ENCODE measurements around the gene SENP8.

Gene SENP8

DNA sequence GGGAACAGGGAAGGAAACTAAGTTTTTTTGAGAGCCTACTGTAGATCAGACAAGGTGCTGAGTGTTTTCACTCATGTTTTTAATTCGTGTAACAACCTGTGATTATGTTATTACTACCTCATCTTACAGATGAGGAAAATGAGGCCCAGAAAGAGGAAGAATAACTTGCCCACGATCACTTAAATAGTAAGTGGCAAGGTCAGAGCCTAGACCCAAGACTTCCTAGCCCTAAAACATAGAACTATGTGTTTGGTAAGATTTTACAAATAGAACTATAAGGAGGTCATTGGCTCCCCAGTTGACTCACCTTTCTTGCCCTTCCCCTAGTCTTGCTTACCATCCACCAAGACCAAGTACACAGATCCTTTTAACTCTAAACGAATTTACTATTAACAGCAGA lies 13.7 kb downstream of the SENP8 start:
- Histone ChIP-seq H3K27me3 (ENCODE audit: control insufficient read depth in 1 of 2, insufficient read depth in 1 of 2, low read length in 2 of 2) (no peaks in the 10 kb centered on the region), H3K27ac (ENCODE audit: low read length, poor library complexity, severe bottlenecking) (no peak overlapping the region), H2BK15ac (ENCODE audit: low read depth, poor library complexity, severe bottlenecking) (no peak overlapping the region), H3K36me3 (ENCODE audit: control insufficient read depth in 1 of 2, insufficient read depth in 2 of 2, low read depth in 1 of 2, low read length in 2 of 2) (no peaks in the 10 kb centered on the region), H3K4ac (ENCODE audit: low read depth in 1 of 2, low read length in 2 of 2) (no peak overlapping the region), H2BK120ac (ENCODE audit: low read depth, low read length) (no peak overlapping the region), H3K23ac (ENCODE audit: low read length in 2 of 2) (no peak overlapping the region), H3K79me1 (replicated peaks; ENCODE audit: low read length, poor library complexity, severe bottlenecking) (peaks cover 2% of the 10 kb centered on the region), H2BK12ac (ENCODE audit: low read length in 2 of 2) (no peak overlapping the region), H3K18ac (ENCODE audit: low read depth in 1 of 2, low read length in 2 of 2) (no peak overlapping the region), H3K14ac (ENCODE audit: low read length in 2 of 2) (no peak overlapping the region), H3K4me2 (ENCODE audit: low read length, poor library complexity, severe bottlenecking) (no peak overlapping the region), H2BK5ac (ENCODE audit: low read depth, low read length, poor library complexity, severe bottlenecking) (no peak overlapping the region), H4K91ac (ENCODE audit: low read length) (no peak overlapping the region), H4K8ac (ENCODE audit: low read length) (no peak overlapping the region), H3K9ac (ENCODE audit: low read length) (no peak overlapping the region), H2AFZ (ENCODE audit: low read depth, low read length) (no peak overlapping the region), H2AK5ac (ENCODE audit: low read length, severe bottlenecking) (no peak overlapping the region), H3K9me3 (ENCODE audit: control insufficient read depth, low read length) (no peaks in the 10 kb centered on the region), H3K4me1 (ENCODE audit: control insufficient read depth, insufficient read depth, low read depth, low read length) (peaks cover 1% of the 10 kb centered on the region), H3K4me3 (ENCODE audit: insufficient read depth in 1 of 2, low read depth in 1 of 2, low read length in 2 of 2) (no peak overlapping the region)
- DNase-seq, result no peak
- WGBS, result 100% methylated on average over 1 of the region's 3 CpGs

DNA sequence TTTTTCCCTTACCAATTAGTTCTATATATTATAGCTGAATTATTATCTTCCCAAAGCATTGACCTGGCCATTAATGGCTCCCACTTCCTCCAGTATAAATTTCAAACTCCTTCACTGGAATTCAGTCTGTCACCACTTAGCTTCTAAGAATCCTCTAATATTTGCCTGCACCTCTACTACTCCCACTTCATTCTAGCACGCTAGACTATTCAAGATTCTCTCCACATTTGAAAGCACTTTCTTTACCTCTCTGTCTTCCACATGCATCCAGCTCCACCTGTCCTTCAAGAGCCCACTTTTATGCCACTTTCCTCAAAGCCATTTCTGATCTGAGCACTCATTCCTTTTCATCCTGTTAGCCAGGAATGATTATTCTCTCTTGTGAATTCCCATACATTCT lies 15.0 kb downstream of the SENP8 start:
- Histone ChIP-seq H3K4me2 (ENCODE audit: low read length, poor library complexity, severe bottlenecking) (no peak overlapping the region), H3K27me3 (ENCODE audit: control insufficient read depth in 1 of 2, insufficient read depth in 1 of 2, low read length in 2 of 2) (no peaks in the 10 kb centered on the region), H3K36me3 (ENCODE audit: control insufficient read depth in 1 of 2, insufficient read depth in 2 of 2, low read depth in 1 of 2, low read length in 2 of 2) (no peaks in the 10 kb centered on the region), H3K27ac (ENCODE audit: low read length, poor library complexity, severe bottlenecking) (no peak overlapping the region), H2AFZ (ENCODE audit: low read depth, low read length) (no peak overlapping the region), H2BK120ac (ENCODE audit: low read depth, low read length) (no peak overlapping the region), H3K18ac (ENCODE audit: low read depth in 1 of 2, low read length in 2 of 2) (no peak overlapping the region), H3K14ac (ENCODE audit: low read length in 2 of 2) (no peak overlapping the region), H2BK15ac (ENCODE audit: low read depth, poor library complexity, severe bottlenecking) (no peak overlapping the region), H3K4me1 (ENCODE audit: control insufficient read depth, insufficient read depth, low read depth, low read length) (peaks cover 1% of the 10 kb centered on the region), H3K4ac (ENCODE audit: low read depth in 1 of 2, low read length in 2 of 2) (no peak overlapping the region), H3K9ac (ENCODE audit: low read length) (no peak overlapping the region), H3K79me1 (replicated peaks; ENCODE audit: low read length, poor library complexity, severe bottlenecking) (peaks cover 2% of the 10 kb centered on the region), H3K23ac (ENCODE audit: low read length in 2 of 2) (no peak overlapping the region), H3K4me3 (ENCODE audit: insufficient read depth in 1 of 2, low read depth in 1 of 2, low read length in 2 of 2) (no peak overlapping the region), H2BK5ac (ENCODE audit: low read depth, low read length, poor library complexity, severe bottlenecking) (no peak overlapping the region), H3K9me3 (ENCODE audit: control insufficient read depth, low read length) (no peaks in the 10 kb centered on the region), H4K91ac (ENCODE audit: low read length) (no peak overlapping the region), H2BK12ac (ENCODE audit: low read length in 2 of 2) (no peak overlapping the region), H2AK5ac (ENCODE audit: low read length, severe bottlenecking) (no peak overlapping the region), H4K8ac (ENCODE audit: low read length) (no peak overlapping the region)
- no peak for DNase-seq
- WGBS, result 92% methylated on average over 1 of the region's 1 CpG

DNA sequence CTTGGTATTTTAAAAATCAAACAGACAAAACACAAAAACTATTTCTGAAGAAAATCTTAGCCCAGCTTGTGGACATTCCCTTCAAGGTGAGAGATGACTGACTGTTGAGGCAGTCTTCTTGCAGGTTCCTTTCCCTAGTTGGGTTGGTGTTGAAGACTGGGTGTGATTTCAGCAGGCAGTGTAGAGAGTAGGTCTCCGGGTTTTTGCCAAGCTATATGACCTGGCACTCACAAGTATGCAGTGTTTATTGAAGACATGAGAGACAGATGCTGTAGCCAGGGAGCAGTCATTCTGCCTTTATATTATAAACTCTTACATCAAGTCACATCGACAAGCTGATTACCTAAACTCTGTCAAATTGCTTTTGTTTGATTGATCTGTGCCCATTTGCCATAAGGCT lies 17.5 kb downstream of the SENP8 start:
- Histone ChIP-seq H3K4me1 (ENCODE audit: control insufficient read depth, insufficient read depth, low read depth, low read length) (peaks cover 1% of the 10 kb centered on the region), H3K4ac (ENCODE audit: low read depth in 1 of 2, low read length in 2 of 2) (no peak overlapping the region), H3K27ac (ENCODE audit: low read length, poor library complexity, severe bottlenecking) (no peak overlapping the region), H2AFZ (ENCODE audit: low read depth, low read length) (no peak overlapping the region), H3K9me3 (ENCODE audit: control insufficient read depth, low read length) (no peaks in the 10 kb centered on the region), H3K18ac (ENCODE audit: low read depth in 1 of 2, low read length in 2 of 2) (no peak overlapping the region), H2BK12ac (ENCODE audit: low read length in 2 of 2) (no peak overlapping the region), H3K4me3 (ENCODE audit: insufficient read depth in 1 of 2, low read depth in 1 of 2, low read length in 2 of 2) (no peak overlapping the region), H3K4me2 (ENCODE audit: low read length, poor library complexity, severe bottlenecking) (no peak overlapping the region), H3K9ac (ENCODE audit: low read length) (no peak overlapping the region), H2AK5ac (ENCODE audit: low read length, severe bottlenecking) (no peak overlapping the region), H2BK15ac (ENCODE audit: low read depth, poor library complexity, severe bottlenecking) (no peak overlapping the region), H4K91ac (ENCODE audit: low read length) (no peak overlapping the region), H3K79me1 (replicated peaks; ENCODE audit: low read length, poor library complexity, severe bottlenecking) (peaks cover 2% of the 10 kb centered on the region), H4K8ac (ENCODE audit: low read length) (no peak overlapping the region), H2BK120ac (ENCODE audit: low read depth, low read length) (no peak overlapping the region), H2BK5ac (ENCODE audit: low read depth, low read length, poor library complexity, severe bottlenecking) (no peak overlapping the region), H3K36me3 (ENCODE audit: control insufficient read depth in 1 of 2, insufficient read depth in 2 of 2, low read depth in 1 of 2, low read length in 2 of 2) (no peaks in the 10 kb centered on the region), H3K27me3 (ENCODE audit: control insufficient read depth in 1 of 2, insufficient read depth in 1 of 2, low read length in 2 of 2) (no peaks in the 10 kb centered on the region), H3K14ac (ENCODE audit: low read length in 2 of 2) (no peak overlapping the region), H3K23ac (ENCODE audit: low read length in 2 of 2) (no peak overlapping the region)
- no CpG with 5 or more reads among the region's 2 CpGs for WGBS
- no peak for DNase-seq

DNA sequence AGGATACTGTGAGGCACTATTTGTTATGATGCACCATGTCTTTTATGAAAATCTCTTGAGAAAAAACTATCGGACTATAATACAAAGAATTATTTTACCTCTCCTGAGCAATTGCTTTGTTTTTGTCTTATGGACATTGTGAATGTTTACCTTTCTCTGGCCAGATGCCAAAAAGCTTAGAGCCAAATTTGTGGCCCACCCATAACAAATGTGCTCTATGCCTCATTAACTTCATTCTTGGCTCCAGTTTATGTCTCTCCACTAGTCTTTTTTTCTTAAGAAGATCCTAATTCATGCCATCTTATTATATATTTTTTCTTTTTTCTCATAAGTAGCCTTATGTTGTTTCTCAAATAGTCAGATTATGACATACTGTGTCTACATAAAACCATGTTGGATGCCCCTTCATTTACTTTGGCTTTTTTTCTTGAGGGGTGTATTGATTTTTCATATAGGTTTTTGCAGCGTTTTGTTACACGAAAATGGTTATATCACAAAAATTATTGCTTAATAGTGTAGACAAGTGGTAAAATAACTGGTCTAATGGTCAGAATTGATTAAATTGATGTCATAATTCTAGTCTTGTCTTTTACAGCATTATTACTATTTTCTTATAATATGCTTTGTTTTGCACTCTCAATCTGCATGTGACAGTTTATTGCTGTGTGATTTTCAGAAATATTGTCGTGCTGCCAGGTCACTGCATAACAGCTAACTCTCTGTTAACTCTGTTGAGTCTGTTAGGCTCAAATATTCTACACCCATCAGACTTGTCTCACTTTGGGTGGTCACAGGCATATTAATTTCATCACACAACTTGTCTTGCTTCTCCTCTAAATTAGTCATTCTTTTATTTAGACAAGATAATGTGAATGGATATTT lies 18.2 kb downstream of the SENP8 start:
- Histone ChIP-seq H2BK5ac (ENCODE audit: low read depth, low read length, poor library complexity, severe bottlenecking) (no peak overlapping the region), H3K4me2 (ENCODE audit: low read length, poor library complexity, severe bottlenecking) (no peak overlapping the region), H3K9ac (ENCODE audit: low read length) (no peak overlapping the region), H3K36me3 (ENCODE audit: control insufficient read depth in 1 of 2, insufficient read depth in 2 of 2, low read depth in 1 of 2, low read length in 2 of 2) (no peaks in the 10 kb centered on the region), H3K27me3 (ENCODE audit: control insufficient read depth in 1 of 2, insufficient read depth in 1 of 2, low read length in 2 of 2) (no peaks in the 10 kb centered on the region), H2BK120ac (ENCODE audit: low read depth, low read length) (no peak overlapping the region), H2AK5ac (ENCODE audit: low read length, severe bottlenecking) (no peak overlapping the region), H2BK12ac (ENCODE audit: low read length in 2 of 2) (no peak overlapping the region), H2BK15ac (ENCODE audit: low read depth, poor library complexity, severe bottlenecking) (no peak overlapping the region), H3K23ac (ENCODE audit: low read length in 2 of 2) (no peak overlapping the region), H3K4ac (ENCODE audit: low read depth in 1 of 2, low read length in 2 of 2) (no peak overlapping the region), H3K18ac (ENCODE audit: low read depth in 1 of 2, low read length in 2 of 2) (no peak overlapping the region), H3K9me3 (ENCODE audit: control insufficient read depth, low read length) (no peaks in the 10 kb centered on the region), H3K4me1 (ENCODE audit: control insufficient read depth, insufficient read depth, low read depth, low read length) (peaks cover 1% of the 10 kb centered on the region), H3K4me3 (ENCODE audit: insufficient read depth in 1 of 2, low read depth in 1 of 2, low read length in 2 of 2) (no peak overlapping the region), H2AFZ (ENCODE audit: low read depth, low read length) (no peak overlapping the region), H3K14ac (ENCODE audit: low read length in 2 of 2) (no peak overlapping the region), H4K91ac (ENCODE audit: low read length) (no peak overlapping the region), H3K27ac (ENCODE audit: low read length, poor library complexity, severe bottlenecking) (no peak overlapping the region), H3K79me1 (replicated peaks; ENCODE audit: low read length, poor library complexity, severe bottlenecking) (peaks cover 2% of the 10 kb centered on the region), H4K8ac (ENCODE audit: low read length) (no peak overlapping the region)
- no peak for DNase-seq
- WGBS, result 100% methylated on average over 3 of the region's 4 CpGs
